Vagina (tissue), 2 donors: ENCODE measurements around the gene SPTSSB.

Source experiments
- POLR2A ChIP-seq, 2 donors: fragments of 450-650 bp; IDR thresholded peaks; one replicate each; pipeline ENCODE4 v1.6.1; 2017; ENCODE audit warnings: antibody characterized with exemption in 2 of 2, mild to moderate bottlenecking in 2 of 2, moderate library complexity in 2 of 2
- POLR2AphosphoS5 ChIP-seq, 2 donors: sonication (generic); formaldehyde crosslinking; IDR thresholded peaks; one replicate each; pipeline ENCODE4 v1.9.0; 2017; ENCODE audit warnings: antibody characterized with exemption in 2 of 2, mild to moderate bottlenecking in 2 of 2, low read depth in 1 of 2; ENCODE audit not compliant: insufficient read depth in 1 of 2

DNA sequence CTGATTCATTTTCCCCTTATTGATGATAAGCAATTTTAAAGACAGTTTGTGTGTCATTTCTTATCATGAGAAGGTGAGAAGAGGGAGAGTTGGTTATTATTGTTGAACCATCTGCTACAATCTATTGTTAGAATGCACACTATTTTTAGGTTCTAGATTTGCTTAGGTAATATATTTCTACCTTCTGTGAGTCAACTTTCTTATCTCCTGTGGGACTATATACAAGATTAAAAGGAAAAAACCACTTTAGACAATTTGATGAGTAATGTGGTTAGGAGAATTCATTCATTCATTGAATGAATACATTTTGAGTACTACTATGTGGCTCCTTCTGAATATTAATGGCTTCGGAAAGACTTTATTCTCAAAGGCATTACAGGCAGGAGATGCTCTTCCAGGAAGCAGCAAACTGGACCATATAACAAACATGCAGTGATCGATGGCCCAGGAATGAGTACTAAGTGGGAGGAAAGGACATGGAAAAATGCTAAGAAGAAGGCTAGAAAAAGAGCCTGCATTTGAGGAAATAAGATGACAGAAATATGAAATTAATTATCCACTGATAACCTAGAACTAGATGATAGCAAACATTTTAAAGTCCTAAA lies 22.4 kb downstream of the SPTSSB start:
- TF ChIP-seq POLR2AphosphoS5 (IDR thresholded peaks at IDR 0.05; ENCODE audit: insufficient read depth in 1 of 2, low read depth in 1 of 2) (no peak), POLR2A (IDR thresholded peaks at IDR 0.05) (no peak)
